Fibroblast of skin of abdomen (primary cell): ENCODE measurements around the gene CHAT. TPM values are rescaled to one million over a fixed set of nuclear protein-coding genes. Genes with fewer than 3 reads are reported as not detected.

ENCODE experiments used
- DNase-seq: peaks from one replicate; pipeline ENCODE4 v3.0.0-alpha.2; 2013
- polyA plus RNA-seq, 2 experiments: library from polyadenylated mRNA; unstranded; fragments of 120-200 nt; gene quantifications; one replicate each; pipeline ENCODE4 v1.2.1, GENCODE V29; 2013; ENCODE audit not compliant: insufficient read length in 2 of 2

The CHAT gene
- polyA plus RNA-seq (2013, experiment 1 of 2; ENCODE audit: insufficient read length), result not detected
- not detected for polyA plus RNA-seq (2013, experiment 2 of 2; ENCODE audit: insufficient read length)

- DNase-seq, result no peak
These were observed at the start of gene CHAT for GRCh38 chr10:49613882-49614241. TSS of gene CHAT (plus strand) at chr10:49614037. CDS start at chr10:49614190, 153 bp downstream.

- DNase-seq, result no peak
These were observed 49.3 kb upstream of the CHAT start for GRCh38 chr10:49564461-49565009.

- no peak for DNase-seq
These were observed 46.0 kb upstream of the CHAT start for GRCh38 chr10:49567810-49568209.

- DNase-seq, result peak; percentile 43
These were observed 45.6 kb upstream of the CHAT start for GRCh38 chr10:49568235-49568634.

GRCh38 chr10:49569031-49569631, 44.7 kb upstream of the CHAT start:
- DNase-seq, result no peak

- no peak for DNase-seq
These were observed 42.4 kb upstream of the CHAT start for GRCh38 chr10:49571388-49571787.

GRCh38 chr10:49572594-49573114, 41.2 kb upstream of the CHAT start:
- DNase-seq, result no peak

- no peak for DNase-seq
These were observed 38.3 kb upstream of the CHAT start for GRCh38 chr10:49575489-49576072.

- DNase-seq, result no peak
These were observed 36.5 kb upstream of the CHAT start for GRCh38 chr10:49577182-49577925.

GRCh38 chr10:49578392-49578791, 35.4 kb upstream of the CHAT start:
- DNase-seq, result no peak

GRCh38 chr10:49579621-49580020, 34.2 kb upstream of the CHAT start:
- DNase-seq, result peak; percentile 60

- no peak for DNase-seq
These were observed 28.4 kb upstream of the CHAT start for GRCh38 chr10:49585387-49585786.

GRCh38 chr10:49587981-49588380, 25.9 kb upstream of the CHAT start:
- DNase-seq, result no peak

- peak; percentile 37 for DNase-seq
These were observed 20.9 kb upstream of the CHAT start for GRCh38 chr10:49592726-49593563.

- no peak for DNase-seq
These were observed 20.3 kb upstream of the CHAT start for GRCh38 chr10:49593564-49593875.

- DNase-seq, result no peak
These were observed 19.8 kb upstream of the CHAT start for GRCh38 chr10:49593998-49594397.

GRCh38 chr10:49594594-49594993, 19.2 kb upstream of the CHAT start:
- DNase-seq, result peak; percentile 51

GRCh38 chr10:49595003-49595712, 18.7 kb upstream of the CHAT start:
- DNase-seq, result no peak

GRCh38 chr10:49595713-49596492, 17.9 kb upstream of the CHAT start:
- DNase-seq, result peak; percentile 9

GRCh38 chr10:49596493-49596809, 17.4 kb upstream of the CHAT start:
- no peak for DNase-seq

- DNase-seq, result no peak
These were observed 17.0 kb upstream of the CHAT start for GRCh38 chr10:49596836-49597235.
